ENCODE results near the gene SH3PXD2B. TPM values are rescaled to one million over a fixed set of nuclear protein-coding genes. Genes with fewer than 3 reads are reported as not detected.
A peak's percentile ranks its signal among the peaks of the same experiment; 100 is the strongest.

SH3PXD2B gene
- total and polyA plus RNA-seq, 2 of the 13 experiments (the other 11 are each of a cell fraction or from before 2014, with no cell fraction given) = 3.4 to 4.6 TPM

- TF ChIP-seq IRF9 (CRISPR knock-in tag; IDR thresholded peaks at IDR 0.05; ENCODE audit: borderline replicate concordance) = no peak
- TF ChIP-seq ZNF672 (CRISPR knock-in tag; IDR thresholded peaks at IDR 0.05) = no peak
- no peak for TF ChIP-seq NFKBIZ (CRISPR knock-in tag; IDR thresholded peaks at IDR 0.05)
- TF ChIP-seq ZNF326 (CRISPR knock-in tag; IDR thresholded peaks at IDR 0.05; ENCODE audit: borderline replicate concordance) = no peak
- no peak for TF ChIP-seq ZNF337 (CRISPR knock-in tag; IDR thresholded peaks at IDR 0.05; ENCODE audit: borderline replicate concordance, low read depth)
- TF ChIP-seq ZBTB44 (CRISPR knock-in tag; IDR thresholded peaks at IDR 0.05) = no peak
- no peak for TF ChIP-seq ZNF7 (CRISPR knock-in tag; IDR thresholded peaks at IDR 0.05)
- peak; percentile 99 for TF ChIP-seq ZNF3 (CRISPR knock-in tag; IDR thresholded peaks at IDR 0.05)
- TF ChIP-seq ZNF770 (CRISPR knock-in tag; IDR thresholded peaks at IDR 0.05) = 0 out of 2 replicates have a peak, but pooled peaks have one; percentile 59
- TF ChIP-seq ZNF274 (CRISPR knock-in tag; IDR thresholded peaks at IDR 0.05) = no peak; the same call in 1 of the 2 replicates
- peak; percentile 57; the same call in 1 of the 2 replicates for TF ChIP-seq FOXJ3 (CRISPR knock-in tag; IDR thresholded peaks at IDR 0.05; ENCODE audit: borderline replicate concordance)
- no peak for TF ChIP-seq KDM4B (CRISPR knock-in tag; IDR thresholded peaks at IDR 0.05)
- TF ChIP-seq EHMT2 (IDR thresholded peaks at IDR 0.05; ENCODE audit: borderline replicate concordance, low read depth, low read length) = no peak
- TF ChIP-seq ZNF280D (CRISPR knock-in tag; IDR thresholded peaks at IDR 0.05) = 0 out of 2 replicates have a peak, but pooled peaks have one; percentile 32
- no peak for TF ChIP-seq ZNF431 (CRISPR knock-in tag; IDR thresholded peaks at IDR 0.05; ENCODE audit: borderline replicate concordance, low read depth)
- no peak for TF ChIP-seq ZNF33A (CRISPR knock-in tag; IDR thresholded peaks at IDR 0.05; ENCODE audit: borderline replicate concordance)
- 0 out of 2 replicates have a peak, but pooled peaks have one; percentile 35 for TF ChIP-seq TBX2 (CRISPR knock-in tag; IDR thresholded peaks at IDR 0.05; ENCODE audit: borderline replicate concordance)
- TF ChIP-seq ZNF792 (CRISPR knock-in tag; IDR thresholded peaks at IDR 0.05) = 0 out of 2 replicates have a peak, but pooled peaks have one; percentile 32
- TF ChIP-seq MIER3 (CRISPR knock-in tag; IDR thresholded peaks at IDR 0.05; ENCODE audit: borderline replicate concordance) = peak; percentile 76; the same call in 1 of the 2 replicates
- no peak for TF ChIP-seq BHLHE40 (IDR thresholded peaks at IDR 0.05; ENCODE audit: low read length)
- peak; percentile 50; the same call in 1 of the 2 replicates for TF ChIP-seq NCOR1 (IDR thresholded peaks at IDR 0.05; ENCODE audit: borderline replicate concordance, low read length)
Observed at GRCh38 chr5:172383191-172383802, 71.0 kb downstream of the SH3PXD2B start (continued).
